ENCODE results near the gene FLVCR2. TPM values are rescaled to one million over a fixed set of nuclear protein-coding genes. Genes with fewer than 3 reads are reported as not detected.

FLVCR2 gene
- total RNA-seq, 1 donor from 2014 or later, result 3.4 TPM

DNA sequence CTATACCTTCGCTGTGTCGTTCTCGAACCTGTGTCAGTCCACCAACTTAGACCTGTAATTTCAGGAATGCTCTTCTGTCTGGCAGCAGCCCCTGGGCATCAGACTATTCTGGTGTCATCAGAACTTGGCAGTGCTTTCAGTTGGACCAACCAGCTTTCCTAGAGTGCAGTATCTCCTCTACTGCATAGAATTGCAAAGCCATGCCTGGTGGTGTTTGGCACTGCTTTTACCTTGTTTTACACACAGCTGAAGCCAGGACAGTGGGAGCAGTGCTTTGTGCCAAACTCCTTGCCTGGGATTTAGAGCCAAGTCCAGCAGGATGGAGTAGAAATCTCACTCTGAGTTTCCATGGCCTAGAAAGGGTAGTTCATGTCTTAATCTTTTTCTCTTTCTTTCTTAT is 1.5 kb downstream of the FLVCR2 start:
- Histone ChIP-seq H3K27ac (no peak overlapping the region), H3K4me3 (peak overlapping the region; percentile 65 to 74)

DNA sequence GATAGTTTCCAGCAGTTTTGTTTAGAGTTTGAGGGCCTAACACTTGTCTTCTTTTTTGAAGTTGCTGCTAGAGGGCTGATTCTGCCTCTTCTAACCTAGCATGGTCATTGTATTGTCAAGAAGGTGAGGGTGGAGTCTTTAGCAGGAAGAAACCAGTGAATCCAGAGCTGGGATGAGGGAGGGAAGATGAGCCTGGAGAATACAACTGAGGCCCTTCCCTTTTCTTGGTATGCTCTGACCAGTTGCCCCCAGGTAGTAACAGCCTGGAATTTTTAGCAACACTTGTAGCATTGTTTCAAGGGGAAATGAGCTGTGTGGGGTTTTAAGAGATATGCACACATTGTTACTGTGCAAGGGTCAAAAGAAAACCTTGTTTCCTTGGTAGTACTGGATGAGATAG is 9.0 kb downstream of the FLVCR2 start:
- Histone ChIP-seq H3K27me3 (no peaks in the 10 kb centered on the region), H3K27ac (no peak overlapping the region), H3K4me1 (no peaks in the 10 kb centered on the region), H3K36me3 (no peaks in the 10 kb centered on the region), H3K4me3 (no peak overlapping the region), H3K9me3 (no peaks in the 10 kb centered on the region)
- TF ChIP-seq, protein P1, sequence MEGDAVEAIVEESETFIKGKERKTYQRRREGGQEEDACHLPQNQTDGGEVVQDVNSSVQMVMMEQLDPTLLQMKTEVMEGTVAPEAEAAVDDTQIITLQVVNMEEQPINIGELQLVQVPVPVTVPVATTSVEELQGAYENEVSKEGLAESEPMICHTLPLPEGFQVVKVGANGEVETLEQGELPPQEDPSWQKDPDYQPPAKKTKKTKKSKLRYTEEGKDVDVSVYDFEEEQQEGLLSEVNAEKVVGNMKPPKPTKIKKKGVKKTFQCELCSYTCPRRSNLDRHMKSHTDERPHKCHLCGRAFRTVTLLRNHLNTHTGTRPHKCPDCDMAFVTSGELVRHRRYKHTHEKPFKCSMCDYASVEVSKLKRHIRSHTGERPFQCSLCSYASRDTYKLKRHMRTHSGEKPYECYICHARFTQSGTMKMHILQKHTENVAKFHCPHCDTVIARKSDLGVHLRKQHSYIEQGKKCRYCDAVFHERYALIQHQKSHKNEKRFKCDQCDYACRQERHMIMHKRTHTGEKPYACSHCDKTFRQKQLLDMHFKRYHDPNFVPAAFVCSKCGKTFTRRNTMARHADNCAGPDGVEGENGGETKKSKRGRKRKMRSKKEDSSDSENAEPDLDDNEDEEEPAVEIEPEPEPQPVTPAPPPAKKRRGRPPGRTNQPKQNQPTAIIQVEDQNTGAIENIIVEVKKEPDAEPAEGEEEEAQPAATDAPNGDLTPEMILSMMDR (IDR thresholded peaks at IDR 0.05), result no peak
- intact Hi-C loops (cut with DNase I), result no loop called here
- DNase-seq (ENCODE audit: low spot score in 2 of 2), result no peak

More for the DNA sequence above, 1.5 kb downstream of the FLVCR2 start:
- intact Hi-C loops (cut with DNase I), result loop anchor here (2.0 kb wide), 1 partner anchor 403 kb away; no protein-coding TSS in a partner anchor
- Histone ChIP-seq H3K9me3 (no peaks in the 10 kb centered on the region), H3K36me3 (no peaks in the 10 kb centered on the region), H3K4me1 (peaks cover 6 to 11% of the 10 kb centered on the region in 2 donors), H3K27me3 (no peaks in the 10 kb centered on the region)
- DNase-seq (ENCODE audit: low spot score in 2 of 2), result no peak
- TF ChIP-seq, protein P1 (IDR thresholded peaks at IDR 0.05), result no peak

DNA sequence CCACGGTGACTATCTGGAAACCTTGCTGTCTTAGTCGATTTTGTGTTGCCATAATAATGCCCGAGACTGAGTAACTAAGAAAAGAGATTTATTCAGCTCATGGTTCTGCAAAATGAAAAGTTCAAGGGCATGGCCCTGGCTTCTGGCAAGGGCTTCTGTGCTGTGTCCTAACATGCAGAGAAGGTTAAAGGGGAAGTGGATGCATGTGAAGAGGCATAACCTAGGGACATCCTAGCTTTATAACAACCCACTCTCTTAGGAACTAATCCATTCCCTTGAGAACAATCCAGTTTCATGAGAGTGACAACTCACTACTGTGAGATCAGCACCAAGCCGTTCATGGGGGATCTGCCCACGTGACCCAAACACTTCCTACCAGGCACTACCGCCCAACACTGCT is 11.5 kb downstream of the FLVCR2 start:
- no peak overlapping the region for H3K27ac ChIP-seq
- H3K4me3 ChIP-seq, result no peak overlapping the region
- H3K27me3 ChIP-seq, result no peaks in the 10 kb centered on the region
- no peak for DNase-seq (ENCODE audit: low spot score in 2 of 2)
- intact Hi-C loops (cut with DNase I), result no loop called here
- no peaks in the 10 kb centered on the region for H3K9me3 ChIP-seq
- H3K4me1 ChIP-seq, result no peaks in the 10 kb centered on the region
- TF ChIP-seq, protein P1 (IDR thresholded peaks at IDR 0.05), result no peak
- no peaks in the 10 kb centered on the region for H3K36me3 ChIP-seq

DNA sequence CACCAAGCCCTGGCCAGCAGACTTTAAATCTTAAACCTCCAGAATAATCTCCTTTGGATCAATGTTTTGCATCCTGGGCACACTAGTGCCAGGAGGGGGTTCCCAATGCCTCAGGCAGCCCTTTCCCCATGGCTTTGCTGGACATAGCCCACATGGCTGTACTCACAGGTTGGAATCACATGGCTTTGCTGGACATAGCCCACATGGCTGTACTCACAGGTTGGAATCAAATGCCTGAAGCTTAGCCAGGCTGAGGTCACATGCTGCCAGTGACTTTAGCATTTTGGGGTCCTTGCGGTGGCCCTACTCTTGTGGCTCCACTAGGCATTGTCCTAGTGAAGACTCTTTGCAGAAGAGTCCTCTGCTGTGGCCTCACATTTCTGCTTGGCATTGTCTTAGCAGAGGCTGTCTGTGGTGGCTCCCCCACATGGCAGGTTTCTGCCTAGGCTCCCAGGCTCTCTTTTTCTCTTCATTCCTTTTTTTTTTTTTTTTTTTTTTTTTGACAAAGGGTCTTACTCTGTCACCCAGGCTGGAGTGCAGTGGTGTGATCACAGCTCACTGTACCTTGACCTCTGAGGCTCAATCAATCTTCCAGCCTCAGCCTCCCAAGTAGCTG is 13.0 kb downstream of the FLVCR2 start:
- Histone ChIP-seq H3K4me3 (no peak overlapping the region), H3K9me3 (no peaks in the 10 kb centered on the region), H3K36me3 (no peaks in the 10 kb centered on the region), H3K27ac (no peak overlapping the region), H3K4me1 (no peaks in the 10 kb centered on the region), H3K27me3 (no peaks in the 10 kb centered on the region)
- intact Hi-C loops (cut with DNase I), result no loop called here
- TF ChIP-seq, protein P1 (IDR thresholded peaks at IDR 0.05), result no peak
- no peak for DNase-seq (ENCODE audit: low spot score in 2 of 2)

DNA sequence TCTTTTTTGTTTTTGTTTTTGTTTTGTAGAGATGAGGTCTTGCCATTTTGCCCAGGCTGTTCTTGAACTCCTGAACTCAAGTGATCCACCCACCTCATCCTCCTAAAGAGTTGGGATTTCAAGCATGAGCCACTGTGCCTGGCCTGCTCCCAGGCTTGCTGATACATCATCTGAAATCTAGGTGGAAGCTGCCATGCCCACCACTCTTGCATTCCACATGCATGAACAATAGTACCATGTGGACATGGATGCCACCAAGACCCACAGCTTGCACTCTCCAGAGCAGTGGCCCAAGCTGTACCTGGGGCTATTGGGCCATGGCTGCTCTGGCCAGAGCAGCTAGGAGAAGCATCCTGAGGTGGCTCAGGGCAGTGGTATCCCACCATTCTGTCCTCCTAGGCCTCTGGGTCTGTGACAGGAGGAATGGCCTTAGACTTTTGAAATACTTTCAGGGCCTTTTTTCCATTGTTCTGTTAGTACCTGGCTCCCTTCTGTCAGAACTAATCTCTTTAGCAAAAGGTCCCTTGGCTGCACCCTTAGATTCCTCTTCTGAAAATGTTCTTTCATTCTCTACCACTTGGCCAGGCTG is 13.7 kb downstream of the FLVCR2 start:
- DNase-seq (ENCODE audit: low spot score in 2 of 2), result no peak
- Histone ChIP-seq H3K27ac (no peak overlapping the region), H3K4me1 (no peaks in the 10 kb centered on the region), H3K4me3 (no peak overlapping the region), H3K27me3 (no peaks in the 10 kb centered on the region), H3K36me3 (no peaks in the 10 kb centered on the region), H3K9me3 (no peaks in the 10 kb centered on the region)
- intact Hi-C loops (cut with DNase I), result no loop called here
- TF ChIP-seq, protein P1 (IDR thresholded peaks at IDR 0.05), result no peak
